Stimulated activated CD4-positive, alpha-beta T cell treated with anti-CD3 and anti-CD28 coated beads, Interleukin-4, amount 100 ng/mL, for 4 hours (primary cell): ENCODE data around the gene AK1.

Experiments used
- DNase-seq, 2 experiments: peaks; one replicate each; pipeline ENCODE4 v3.0.0-alpha.2; 2020

AK1 gene

DNA sequence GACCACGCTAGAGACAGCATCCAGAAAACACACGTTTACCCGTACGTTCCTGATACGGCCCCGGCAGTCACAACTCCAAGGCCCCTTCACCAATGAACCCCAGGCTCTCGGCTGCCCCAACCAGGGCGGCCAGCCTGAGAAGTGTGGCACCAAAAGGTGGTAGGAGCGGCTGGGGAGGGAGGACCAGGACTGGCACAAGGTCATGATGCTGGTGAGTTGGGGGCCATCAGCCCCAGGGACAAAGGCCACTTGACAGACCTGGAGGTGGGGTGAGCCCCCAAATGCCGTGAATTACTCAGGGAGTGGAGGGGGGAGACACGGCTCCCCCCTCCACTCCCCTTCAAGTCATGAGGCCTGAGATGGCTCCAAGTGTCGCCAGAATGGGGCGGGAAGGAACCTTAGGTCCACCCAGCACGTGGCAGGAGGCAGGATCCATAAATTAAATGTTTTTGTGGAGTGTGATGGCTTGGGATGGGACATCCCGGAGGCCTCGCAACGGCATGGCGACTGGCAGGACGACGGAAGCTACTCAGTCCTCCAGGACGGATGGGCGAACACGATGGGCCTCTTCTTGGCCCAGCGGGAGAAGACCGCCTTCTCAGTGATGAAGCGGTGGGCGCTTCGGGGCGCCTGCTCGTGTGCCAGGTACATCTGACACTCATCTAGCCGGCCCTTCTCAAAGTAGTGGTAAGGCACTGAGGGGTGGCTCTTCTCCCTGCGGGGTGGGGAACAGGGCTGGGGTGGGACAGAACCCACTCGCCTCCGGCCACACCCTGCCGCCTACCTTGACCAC, 30.6 kb upstream of the AK1 start:
- no peak for DNase-seq

DNA sequence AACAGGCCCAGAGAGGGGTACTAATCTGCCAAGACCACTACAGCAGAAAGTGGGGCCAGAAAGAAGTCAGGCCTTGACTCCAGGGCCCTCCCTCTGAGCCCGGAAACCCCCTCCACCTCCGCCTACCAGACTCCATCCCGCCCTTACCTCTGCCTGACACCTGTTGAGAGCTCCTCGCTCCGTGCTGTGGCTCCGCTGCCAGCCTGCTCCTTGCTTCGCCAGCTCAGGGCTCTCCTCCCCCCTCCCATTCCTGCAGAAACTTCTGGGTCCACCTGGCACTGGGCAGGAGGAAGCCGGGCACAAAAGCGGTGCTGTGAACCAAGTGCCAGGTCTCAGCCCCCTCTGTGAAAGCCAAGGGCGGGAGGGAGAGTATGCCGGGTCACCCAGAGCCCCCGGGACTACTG, 28.3 kb upstream of the AK1 start:
- peak; percentile 54 to 66 for DNase-seq

DNA sequence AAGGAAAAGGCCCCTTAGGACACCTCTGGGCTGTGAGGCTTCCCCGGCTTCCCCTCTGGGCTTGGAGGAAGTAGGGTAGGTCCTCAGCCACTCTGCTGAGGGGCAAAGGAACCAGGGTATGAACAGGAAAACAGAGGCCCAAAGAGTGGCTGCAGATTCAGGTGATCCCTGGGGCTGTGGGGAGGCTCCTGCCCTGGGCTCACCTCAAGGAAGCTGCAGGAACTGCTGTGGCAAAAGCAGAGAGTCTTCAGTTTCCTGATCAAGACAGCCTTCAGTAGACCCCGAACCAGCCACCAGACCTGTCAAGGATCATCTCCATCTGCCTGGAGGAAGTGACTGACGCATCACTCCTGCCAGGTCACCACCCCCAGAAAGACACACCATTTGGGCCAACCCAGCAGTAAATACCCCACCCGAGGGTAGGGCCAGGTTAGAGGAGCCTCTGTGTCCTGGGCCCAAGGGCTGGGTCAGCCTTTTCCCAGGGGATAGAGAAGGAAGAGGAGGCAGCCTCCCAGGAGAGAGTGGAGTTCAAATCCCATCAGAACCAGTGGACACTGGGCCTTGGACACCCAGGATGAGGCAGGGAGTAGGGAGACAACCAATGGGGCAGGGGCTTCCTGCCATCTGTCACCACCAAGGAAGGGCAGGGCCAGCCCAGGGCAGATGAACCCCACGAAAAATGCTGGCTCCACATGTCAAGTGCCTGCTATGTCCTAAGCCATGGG, 27.7 kb upstream of the AK1 start:
- DNase-seq, result peak in 1 of 2 experiments; percentile 49

DNA sequence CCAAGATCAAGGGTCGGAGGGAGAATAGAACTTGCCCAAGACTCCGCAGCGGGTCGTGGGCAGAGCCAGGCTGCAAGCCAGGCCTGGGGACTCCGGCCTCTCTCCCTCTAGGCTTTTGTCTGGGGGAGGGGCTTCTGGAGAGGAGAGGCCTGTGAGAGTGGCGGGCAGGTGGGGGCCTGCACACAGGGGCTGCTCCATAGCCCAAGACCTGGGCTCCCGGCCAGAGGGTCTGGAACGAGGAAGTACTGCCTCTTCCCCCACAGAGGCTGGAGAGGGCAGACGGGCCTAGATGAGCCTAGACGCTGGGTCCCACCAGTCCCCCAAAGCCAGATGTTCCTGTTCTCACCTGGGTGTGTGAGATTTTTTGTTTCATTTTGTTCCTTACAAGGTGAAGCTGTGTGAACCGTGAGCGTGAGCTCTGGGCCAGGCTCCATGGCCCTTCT, 27.1 kb upstream of the AK1 start:
- DNase-seq, result no peak

DNA sequence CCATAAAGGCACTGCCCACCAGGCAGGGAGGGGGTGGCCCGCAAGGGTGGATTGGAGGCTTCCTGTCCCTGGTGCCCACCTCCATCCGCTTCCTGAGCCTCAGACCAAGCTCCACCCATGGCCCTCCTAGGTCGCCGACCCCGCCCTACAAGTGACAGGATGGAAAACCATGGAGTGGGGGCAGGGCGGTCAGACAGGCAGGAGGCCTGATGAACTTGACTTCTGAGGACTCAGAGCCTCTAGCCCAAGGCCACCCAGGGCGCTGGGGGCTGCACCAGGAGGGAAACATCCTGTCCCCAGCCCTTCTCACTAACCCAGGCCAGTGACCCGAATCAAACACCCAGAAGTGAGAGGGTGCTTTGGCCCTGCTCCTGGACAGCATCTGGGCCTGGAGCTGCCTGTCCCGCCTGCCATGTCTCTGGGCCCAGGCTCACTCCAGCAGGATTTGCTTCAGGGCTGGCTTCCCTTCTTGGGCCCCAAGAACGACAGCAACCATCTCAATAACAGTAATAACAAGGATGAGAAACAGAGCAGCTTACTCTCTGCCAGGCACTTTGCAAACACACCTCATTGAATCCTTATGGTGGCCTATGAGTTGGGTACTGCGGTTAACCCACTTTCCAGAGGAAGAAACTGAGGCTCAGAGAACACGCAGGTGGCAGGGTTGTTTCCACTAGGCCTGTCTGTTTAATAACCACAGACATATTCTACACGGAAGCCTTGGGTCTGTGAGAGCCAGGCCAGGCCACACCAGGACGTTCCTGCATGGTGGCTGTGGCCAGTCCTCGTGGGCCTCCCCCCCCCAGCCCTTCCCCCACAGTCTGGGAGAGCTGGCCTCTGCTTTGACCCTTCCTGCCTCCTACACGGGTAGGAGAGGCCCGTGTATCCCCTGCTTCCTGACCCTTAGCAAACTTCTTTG, 26.3 kb upstream of the AK1 start:
- peak; percentile 55 to 69 for DNase-seq

DNA sequence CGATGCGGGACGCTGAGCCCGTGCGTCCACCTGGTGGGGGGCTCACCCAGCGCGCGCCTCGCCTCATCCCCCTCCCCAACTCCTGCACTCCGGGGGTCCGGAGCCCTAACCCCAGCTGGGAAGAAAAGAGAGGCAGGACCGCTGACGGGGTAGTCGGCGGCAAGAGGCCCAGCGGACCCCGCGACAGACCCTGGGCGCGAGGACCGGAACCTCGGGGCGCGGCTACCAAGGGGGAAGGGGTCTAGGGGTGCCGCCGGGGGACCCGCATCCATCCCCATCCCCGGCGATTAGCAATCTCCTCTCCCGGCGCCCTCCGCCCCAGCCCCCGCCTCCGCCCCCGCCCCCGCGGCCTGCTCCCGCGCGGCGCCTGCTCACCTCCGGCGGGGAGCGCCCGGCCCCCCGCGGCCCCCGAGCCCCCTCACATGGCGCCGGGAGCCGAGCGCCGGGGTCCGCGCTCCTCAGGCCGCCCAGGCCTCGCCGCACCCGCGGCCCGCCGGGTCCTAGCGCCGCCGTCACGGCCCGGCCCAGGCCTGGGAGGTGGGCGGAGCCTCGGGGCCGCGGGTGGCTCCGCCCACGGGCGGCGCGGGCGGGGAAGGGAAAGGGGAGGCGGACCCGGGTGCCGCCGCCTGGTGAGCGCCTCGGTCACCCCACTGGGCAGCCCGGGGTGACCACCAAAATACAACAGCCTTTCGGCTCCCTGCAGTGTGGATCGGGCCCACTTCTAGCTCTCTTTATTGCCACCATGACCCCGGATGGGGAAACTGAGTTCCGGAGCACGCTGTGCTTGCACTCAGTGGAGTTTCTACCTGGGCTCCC, 21.9 kb upstream of the AK1 start, which contains the start of gene ST6GALNAC6:
Gene ST6GALNAC6, minus strand, starts transcription at position 476 of the 816 bp plus-strand sequence. CDS start 1,622 bp downstream, outside the sequence.
- DNase-seq, result peak; percentile 61 to 82

DNA sequence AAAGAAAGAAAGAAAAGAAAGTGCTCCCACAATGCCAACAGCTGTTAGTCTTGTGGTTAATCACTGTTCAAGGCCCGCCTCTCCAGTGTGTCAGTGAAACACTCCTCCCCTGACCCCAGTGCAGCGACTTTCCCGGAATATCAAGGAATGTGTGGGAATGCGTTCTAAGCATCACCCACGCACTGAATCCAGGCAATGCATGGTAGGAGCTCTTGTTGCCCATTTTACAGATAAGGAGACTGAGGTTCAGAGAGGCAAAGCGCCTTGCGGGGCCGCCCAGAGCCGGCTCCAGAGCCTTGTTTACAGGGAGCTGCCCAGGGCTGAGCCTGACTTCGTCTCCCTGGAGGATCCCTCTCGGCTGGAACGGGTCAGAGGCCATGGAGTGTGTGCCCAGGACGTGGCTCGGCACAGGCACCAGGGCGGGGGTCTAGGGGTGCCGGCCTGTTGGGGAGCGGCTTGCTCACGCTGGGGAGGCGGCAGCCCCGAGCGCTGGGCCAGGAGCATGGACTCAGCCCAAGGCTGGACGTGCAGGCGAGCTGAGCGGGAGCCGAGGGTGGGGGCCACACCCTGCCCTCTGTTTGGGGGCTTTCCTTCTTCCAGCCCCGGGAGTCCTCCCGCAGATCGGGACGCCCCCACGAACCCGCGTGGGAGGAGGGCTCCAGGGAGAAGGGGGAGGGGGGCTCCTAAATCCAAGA, 21.1 kb upstream of the AK1 start:
- no peak for DNase-seq

DNA sequence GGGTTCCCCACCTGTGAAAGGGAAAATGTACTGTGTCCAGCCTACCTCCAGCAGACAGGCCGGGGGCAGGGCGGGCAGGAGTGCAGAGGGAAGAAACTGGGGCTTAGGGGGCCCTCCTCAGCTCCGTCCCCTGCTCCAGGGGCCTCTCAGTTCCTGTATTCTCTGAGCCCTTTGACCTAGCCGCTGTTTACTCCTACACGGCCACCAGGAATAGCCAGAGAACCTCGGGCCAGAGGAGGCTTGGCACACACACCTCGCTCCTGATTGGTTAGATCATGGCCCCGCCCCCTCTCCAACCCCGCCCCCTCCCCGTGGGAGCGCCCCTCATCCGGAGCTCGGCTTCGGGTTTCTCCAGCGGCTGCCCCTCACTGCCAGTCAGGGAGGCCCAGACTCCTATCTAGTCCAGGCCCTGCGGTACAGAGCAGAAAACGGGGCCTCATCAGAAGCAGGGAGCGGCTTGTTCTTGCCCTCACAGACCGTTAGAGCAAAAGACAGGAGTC, 19.8 kb upstream of the AK1 start:
- DNase-seq, result peak in 1 of 2 experiments; percentile 34

DNA sequence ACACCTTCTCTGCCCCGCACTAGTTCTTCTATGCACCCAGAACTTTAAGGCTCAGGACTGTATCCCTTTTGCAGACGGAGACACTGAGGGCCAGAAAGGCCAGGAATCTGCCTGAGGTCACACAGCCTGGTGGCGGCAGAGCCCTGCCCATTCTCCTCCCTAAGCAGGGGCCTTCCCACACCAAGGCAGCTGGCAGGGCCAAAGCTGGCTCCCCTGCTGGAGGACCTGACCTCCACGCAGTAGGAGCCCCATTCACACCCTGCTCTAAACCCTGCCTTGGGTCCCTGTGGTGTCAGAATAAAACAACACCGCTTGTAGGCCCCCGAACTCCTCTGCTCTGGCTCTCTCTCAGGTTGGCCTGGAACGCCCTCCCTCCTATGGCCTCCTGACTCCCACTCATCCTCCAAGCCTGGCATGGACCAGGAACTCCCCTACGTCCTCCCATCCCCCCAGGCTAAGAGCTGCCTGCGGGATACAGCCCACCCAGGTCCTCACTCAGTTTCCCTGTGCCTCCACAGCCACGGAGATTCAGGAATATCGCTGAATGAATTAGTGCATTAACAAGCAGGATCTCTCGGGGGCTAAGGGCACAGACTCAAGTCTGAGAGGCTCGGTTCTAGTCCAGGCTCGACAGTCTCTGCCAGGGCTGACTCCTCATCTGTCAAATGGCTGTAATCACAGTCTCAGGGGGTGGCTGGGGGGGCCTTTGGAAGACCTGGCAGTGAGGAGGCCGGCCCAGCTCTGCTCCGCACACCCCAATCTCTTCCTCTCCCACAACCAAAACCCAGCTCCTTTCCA, 19.1 kb upstream of the AK1 start:
- DNase-seq, result no peak

DNA sequence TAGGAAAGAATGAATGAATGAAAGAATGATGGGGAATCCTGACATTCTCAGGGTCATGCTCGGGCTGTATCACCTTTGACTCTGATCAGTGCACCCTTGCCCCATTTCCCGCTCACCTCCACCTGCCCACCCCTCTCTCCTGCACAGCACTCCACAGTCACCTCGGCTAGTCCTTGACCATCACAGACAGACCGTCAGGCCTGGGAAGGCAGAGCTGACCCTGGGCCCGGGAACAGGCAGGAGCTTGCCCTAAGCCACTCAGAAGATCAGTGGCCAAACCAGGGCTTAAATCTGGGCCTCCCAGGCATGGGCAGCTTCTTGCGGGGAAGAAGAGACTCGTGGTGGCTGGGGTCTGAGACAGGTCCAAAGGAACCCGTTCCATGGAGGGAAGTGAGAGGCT, 18.3 kb upstream of the AK1 start:
- no peak for DNase-seq

DNA sequence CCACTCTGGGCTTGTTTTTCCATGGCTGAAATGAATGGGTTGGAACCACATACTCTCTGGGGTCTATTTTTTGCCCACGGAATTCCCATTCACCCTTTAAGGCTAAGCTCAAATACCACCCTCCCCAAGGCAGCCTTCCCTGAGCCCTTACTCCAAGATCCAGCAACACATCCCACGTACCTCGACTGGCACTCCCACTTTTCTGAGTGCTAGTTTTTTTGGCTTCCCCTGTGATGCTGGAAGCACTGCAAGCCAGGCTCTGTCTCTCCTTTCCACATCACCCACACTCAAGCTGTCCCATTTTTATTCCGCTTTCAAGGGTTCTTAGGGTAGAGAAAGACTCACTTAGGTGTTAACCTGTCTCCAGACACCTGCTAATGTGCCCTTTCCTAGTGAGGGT, 15.9 kb upstream of the AK1 start:
- DNase-seq, result no peak

DNA sequence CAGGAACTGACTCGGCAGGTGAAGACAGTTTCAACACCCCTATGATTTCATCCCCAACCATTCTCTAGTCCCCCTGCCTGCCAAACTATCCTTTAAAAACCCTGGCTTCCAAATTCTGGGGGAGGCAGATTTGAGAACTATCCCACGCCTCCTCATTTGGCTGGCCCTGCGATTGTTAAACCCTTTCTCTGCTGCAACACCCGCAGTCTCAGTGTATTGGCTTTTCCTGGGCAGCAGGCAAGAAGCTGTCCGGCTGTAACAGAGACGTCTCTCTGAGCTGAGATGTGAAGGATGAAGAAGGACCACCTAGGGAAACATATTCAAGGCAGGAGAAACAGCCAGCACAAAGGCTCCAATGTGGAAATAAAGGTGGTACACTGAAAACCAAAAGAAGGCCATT, 15.4 kb upstream of the AK1 start:
- DNase-seq, result no peak

DNA sequence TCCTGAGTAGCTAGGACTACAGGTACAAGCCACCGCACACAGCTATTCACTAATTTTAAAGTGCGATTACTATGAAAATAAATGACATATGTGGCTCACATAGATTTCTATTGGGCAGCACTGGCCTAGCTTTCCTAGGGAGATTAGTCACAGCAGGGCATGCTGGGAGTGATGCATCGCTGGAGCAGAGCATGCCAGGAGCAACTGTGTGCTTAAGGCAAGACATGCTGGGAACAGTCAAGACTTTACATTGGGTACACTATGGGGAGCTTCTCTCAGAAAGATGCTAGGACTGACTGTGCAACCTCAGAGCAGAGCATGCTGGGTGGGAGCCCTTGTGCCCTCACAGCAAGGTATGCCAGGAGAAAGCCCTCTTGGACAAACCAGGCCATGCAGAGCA, 12.6 kb upstream of the AK1 start:
- DNase-seq, result no peak

DNA sequence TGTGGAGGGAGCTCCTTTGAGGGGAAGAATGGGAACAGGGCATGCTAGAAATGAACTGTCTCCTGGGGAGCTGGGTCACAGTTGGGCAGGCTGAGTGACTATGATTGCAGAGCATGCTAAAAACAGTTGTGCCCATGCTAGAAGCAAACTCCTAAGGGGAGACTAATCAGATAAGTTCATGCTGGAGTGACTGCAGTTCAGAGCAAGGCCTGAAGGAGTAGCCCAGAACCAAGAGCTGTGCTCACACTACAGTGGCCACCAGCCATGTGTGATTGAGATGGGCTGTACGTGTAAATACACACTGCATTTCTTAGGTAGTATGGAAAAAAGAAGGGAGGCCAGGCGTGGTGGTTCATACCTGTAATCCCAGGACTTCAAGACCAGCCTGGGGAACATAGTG, 10.3 kb upstream of the AK1 start:
- no peak for DNase-seq

DNA sequence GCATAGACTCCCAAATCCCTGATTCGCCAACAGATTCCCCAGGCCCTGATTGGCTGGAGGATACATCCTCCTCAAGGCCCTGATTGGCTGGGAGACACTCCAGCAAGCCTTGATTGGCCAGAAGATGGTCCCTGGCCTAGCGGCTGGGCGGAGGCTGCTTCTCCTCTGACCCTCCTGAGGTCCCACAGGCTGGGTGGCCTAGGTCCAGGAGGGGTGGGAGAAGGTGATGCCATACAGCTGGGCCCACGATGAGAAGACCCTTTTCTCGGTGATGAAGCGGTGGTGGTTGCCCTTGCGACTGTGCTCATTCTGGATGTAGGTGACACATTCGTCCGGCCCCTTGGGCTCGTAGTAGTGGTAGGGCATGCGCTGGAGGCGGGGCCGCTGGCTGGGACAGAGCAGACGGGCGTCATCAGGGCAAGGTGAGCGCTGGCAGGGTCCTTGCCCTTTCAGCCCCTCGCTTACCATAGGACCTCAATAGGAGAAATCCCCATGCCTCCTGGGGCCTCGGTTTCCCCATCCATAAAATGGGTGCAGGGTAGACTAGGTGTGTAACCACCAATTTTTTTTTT, 9.0 kb upstream of the AK1 start:
- no peak for DNase-seq

DNA sequence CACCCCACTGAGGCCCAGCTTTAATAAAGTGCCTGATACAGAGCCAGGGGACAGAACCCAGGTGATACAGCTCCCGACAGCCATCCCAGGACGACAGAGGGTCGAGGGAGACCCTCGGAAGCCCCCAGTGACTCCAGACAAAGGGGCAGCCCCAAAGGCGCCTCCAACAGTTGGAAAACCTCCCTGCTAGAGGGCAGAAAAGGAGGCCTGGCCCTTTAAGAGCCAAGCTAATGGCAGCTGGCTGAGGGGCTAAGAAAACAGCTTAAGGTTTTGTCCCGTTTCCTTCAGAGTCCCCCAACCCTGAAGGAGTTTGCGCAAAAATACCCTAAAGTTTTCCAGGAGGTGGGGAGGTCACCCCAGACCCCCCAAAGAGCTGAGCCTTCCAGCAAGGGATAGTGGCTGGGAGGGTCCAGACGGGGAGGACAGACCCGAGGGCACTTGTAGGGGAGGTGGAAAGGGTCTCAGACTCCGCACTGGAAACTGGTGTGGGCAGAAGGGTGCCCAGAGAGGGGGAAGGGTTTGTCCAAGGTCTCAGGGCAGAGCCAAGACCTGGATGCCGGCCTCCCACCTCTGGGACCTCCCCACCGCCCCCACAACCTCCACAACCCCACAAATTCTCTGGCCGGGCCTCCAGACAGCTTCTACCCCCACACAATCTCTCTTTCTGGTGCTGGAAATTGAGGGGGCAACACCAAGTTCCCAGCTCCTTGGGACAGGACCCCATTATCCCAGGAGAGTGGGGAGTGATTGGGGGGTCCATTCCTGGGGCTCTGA, 8.2 kb upstream of the AK1 start:
- no peak for DNase-seq

DNA sequence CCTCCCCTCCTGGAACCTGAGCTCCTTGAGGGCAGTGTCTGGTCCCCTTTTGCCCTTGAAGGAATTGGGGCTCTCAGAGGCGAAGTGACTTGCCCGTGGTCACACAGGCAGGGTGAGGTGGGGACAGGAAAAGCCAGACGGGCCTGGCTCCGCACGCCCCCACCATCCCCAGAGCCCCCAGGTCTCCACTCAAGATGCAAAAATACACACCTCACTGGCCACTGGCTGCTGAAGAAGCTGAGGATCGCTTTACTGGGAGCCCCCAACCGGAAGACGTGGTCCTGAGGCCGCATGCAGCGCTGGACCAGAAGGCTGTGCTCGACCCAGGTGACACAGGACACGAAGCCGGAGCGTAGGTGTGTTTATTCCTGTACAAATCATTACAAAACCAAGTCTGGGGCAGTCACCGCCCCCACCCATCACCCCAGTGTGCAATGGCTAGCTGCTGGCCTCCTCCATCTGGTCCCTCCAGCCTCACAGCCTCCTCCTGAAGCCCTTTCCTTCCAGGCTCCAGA, 7.6 kb upstream of the AK1 start:
- no peak for DNase-seq

DNA sequence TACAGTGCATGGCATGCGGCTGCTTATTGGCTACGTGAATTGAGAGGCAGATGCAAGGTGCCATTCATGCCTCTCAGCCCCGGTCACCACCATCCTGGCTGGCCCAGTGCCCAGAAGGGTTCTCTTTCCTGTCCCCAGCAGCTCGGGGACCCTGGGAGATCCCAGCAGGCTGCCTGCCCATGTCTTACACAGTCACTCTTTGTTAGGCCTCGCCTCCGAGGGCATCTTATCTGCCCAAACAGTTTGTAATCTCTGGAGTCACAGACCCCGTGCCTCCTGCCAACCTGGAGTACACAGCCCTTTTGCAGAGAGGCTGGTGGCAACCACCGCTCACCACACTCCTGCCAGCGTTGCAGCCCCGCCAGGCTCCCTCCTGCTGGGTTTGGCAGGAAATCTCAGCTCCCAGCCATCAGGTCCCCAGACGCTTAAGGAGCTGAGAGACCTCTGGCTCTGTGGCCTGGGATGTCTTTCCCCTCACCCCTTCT, 7.0 kb upstream of the AK1 start:
- DNase-seq, result no peak

DNA sequence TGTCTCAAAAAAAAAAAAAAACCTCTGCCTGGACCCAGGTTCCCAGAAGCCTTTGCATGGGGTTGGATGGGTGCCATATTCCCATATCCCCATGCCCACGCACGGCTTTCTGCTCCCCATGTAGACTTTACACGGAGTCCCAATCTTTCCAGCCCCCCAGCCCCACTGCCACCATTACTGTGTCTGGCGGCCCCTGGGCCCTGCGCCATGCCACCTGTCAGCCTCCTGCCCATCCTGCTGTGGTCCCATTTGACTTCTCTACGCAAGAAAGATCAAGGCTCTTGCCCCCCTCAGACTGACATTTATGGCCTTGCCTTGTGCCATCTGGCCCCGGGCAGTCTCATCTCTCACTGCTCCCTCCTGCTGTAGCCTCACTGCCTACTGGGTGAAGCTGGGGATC, 6.5 kb upstream of the AK1 start:
- DNase-seq, result no peak
